HEK293 (cell line): ENCODE measurements around the gene KANSL1L.

Experiments used
- YY1 ChIP-seq: fragments of 450-650 bp; formaldehyde crosslinking; IDR thresholded peaks from 2 replicates; pipeline ENCODE4 v1.5.1; 2018; ENCODE audit warnings: missing biosample characterization, missing genetic modification characterization
- ZNF701 ChIP-seq: fragments of 450-650 bp; formaldehyde crosslinking; IDR thresholded peaks from 2 replicates; pipeline ENCODE4 v1.5.1; 2016; ENCODE audit warnings: missing biosample characterization, missing genetic modification characterization

GRCh38 chr2:210189452-210190138 lies 18.4 kb upstream of the KANSL1L start:
- TF ChIP-seq YY1 (tag by site-specific recombination) (no peak), ZNF701 (tag by site-specific recombination) (no peak)
